ENCODE measurements around the gene NKAIN2.

GRCh38 chr6:123810948-123811347 lies 7.3 kb downstream of the NKAIN2 start:
- TF ChIP-seq EZH2phosphoT487 (conservative IDR thresholded peaks at IDR 0.05; ENCODE audit: low read length), result no peak
- TF ChIP-seq, protein P1, sequence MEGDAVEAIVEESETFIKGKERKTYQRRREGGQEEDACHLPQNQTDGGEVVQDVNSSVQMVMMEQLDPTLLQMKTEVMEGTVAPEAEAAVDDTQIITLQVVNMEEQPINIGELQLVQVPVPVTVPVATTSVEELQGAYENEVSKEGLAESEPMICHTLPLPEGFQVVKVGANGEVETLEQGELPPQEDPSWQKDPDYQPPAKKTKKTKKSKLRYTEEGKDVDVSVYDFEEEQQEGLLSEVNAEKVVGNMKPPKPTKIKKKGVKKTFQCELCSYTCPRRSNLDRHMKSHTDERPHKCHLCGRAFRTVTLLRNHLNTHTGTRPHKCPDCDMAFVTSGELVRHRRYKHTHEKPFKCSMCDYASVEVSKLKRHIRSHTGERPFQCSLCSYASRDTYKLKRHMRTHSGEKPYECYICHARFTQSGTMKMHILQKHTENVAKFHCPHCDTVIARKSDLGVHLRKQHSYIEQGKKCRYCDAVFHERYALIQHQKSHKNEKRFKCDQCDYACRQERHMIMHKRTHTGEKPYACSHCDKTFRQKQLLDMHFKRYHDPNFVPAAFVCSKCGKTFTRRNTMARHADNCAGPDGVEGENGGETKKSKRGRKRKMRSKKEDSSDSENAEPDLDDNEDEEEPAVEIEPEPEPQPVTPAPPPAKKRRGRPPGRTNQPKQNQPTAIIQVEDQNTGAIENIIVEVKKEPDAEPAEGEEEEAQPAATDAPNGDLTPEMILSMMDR (IDR thresholded peaks at IDR 0.05; ENCODE audit: insufficient read depth, low read length, poor library complexity, severe bottlenecking), result no peak
